Esophagus muscularis mucosa (tissue), 4 donors: Measurements from ENCODE around the gene RNASET2. TPM values are rescaled to one million over a fixed set of nuclear protein-coding genes. Genes with fewer than 3 reads are reported as not detected.

Experiments used
- DNase-seq: peaks from one replicate; pipeline ENCODE4 v3.0.0-alpha.2; 2017; ENCODE audit errors: extremely low spot score
- H3K27ac ChIP-seq, 4 donors: fragments of 200-600 bp; sonication (generic); replicated peaks in 1 of 4; 1 replicate in 3 of 4; 2 replicates in 1 of 4; pipeline ENCODE4 v1.5.1; 2016 to 2019; ENCODE audit warnings: mild to moderate bottlenecking in 1 of 4
- H3K27me3 ChIP-seq, 4 donors: fragments of 200-600 bp; sonication (generic); one replicate each; pipeline versions ENCODE4 v1.5.1 to v1.6.0; 2016 to 2019
- H3K36me3 ChIP-seq, 4 donors: fragments of 200-600 bp; sonication (generic); one replicate each; pipeline ENCODE4 v1.5.1; 2016 to 2019
- H3K4me1 ChIP-seq, 4 donors: fragments of 200-600 bp; sonication (generic); one replicate each; pipeline ENCODE4 v1.5.1; 2016 to 2019
- H3K4me3 ChIP-seq, 4 donors: fragments of 200-600 bp; sonication (generic); 1 replicate in 2 of 4; 2 replicates in 2 of 4; pipeline ENCODE4 v1.5.1; 2016 to 2019; ENCODE audit warnings: mild to moderate bottlenecking in 4 of 4, moderate library complexity in 1 of 4
- H3K9me3 ChIP-seq, 4 donors: fragments of 200-600 bp; sonication (generic); 1 replicate in 3 of 4; 2 replicates in 1 of 4; pipeline ENCODE4 v1.5.1; 2016 to 2019
- EP300 ChIP-seq: sonication (generic); formaldehyde crosslinking; IDR thresholded peaks from one replicate; pipeline ENCODE4 v1.6.1; 2017; ENCODE audit warnings: antibody characterized with exemption
- POLR2A ChIP-seq: fragments of 450-650 bp; IDR thresholded peaks from one replicate; pipeline ENCODE4 v1.6.1; 2017; ENCODE audit warnings: antibody characterized with exemption, moderate library complexity, mild to moderate bottlenecking, low read depth
- POLR2AphosphoS5 ChIP-seq, 2 donors: sonication (generic); formaldehyde crosslinking; IDR thresholded peaks; one replicate each; pipeline ENCODE4 v1.6.1; 2017; ENCODE audit warnings: antibody characterized with exemption in 2 of 2
- WGBS: methylation state at CpG from one replicate; pipeline ENCODE4 v1.1.5; 2018; 5-methylcytosine and 5-hydroxymethylcytosine counted together
- intact Hi-C: fragments of 100-400 bp; cut with DNase I; formaldehyde crosslinking; loops from one replicate; pipeline ENCODE4 v1.15.1; 2023
- total RNA-seq, 4 donors: library from RNA; depleted of rRNA; stranded (reverse); fragments of >200 nt; gene quantifications; one replicate each; pipeline versions ENCODE4 v1.1.0 to v1.2.1, GENCODE V29; 2016
- TF ChIP-seq, protein P1 (sequence below), 3 experiments: fragments of 200-600 bp in 2 of 3; fragments of 450-650 bp in 1 of 3; sonication (generic) in 2 of 3; IDR thresholded peaks; one replicate each; pipeline ENCODE4 v1.5.1; 2017 to 2019; ENCODE audit warnings: antibody characterized with exemption in 3 of 3, mild to moderate bottlenecking in 2 of 3, moderate library complexity in 1 of 3

Gene RNASET2
- total RNA-seq, 4 donors from 2014 or later = 24.1 to 54.5 (median 30.4) TPM

DNA sequence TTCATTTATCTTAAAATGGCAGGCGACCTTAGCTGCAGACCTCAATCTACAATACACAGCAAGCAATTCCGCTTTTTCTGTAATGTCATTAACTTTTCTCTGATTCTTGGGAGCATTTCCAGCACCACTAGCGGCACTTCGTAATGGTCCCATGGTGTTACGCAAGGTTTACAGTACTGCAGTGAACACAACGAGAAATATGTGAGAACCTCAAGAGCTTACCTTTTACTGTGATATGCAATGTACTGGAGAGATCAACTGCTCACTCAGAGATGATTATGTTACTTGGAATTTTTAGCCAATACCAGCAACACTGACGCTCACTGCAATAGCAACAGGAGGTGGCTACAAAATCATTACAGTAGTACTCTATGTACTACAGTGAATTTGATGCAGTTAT is 40.1 kb upstream of the RNASET2 start:
- intact Hi-C loops = loop anchor here (5.0 kb wide), 1 partner anchor 146 kb away; no protein-coding TSS in a partner anchor
- 95% methylated on average over 7 of the region's 7 CpGs for WGBS
- peaks cover 3 to 32% (median 31%) of the 10 kb centered on the region in 4 donors for H3K4me1 ChIP-seq

GRCh38 chr6:166989427-166990032 is 33.2 kb upstream of the RNASET2 start:
- Histone ChIP-seq H3K9me3 (no peaks in the 10 kb centered on the region), H3K36me3 (no peaks in the 10 kb centered on the region), H3K27me3 (no peaks in the 10 kb centered on the region), H3K4me1 (peaks cover 0 to 6% (median 0%) of the 10 kb centered on the region in 4 donors), H3K27ac (no peak overlapping the region), H3K4me3 (no peak overlapping the region)
- DNase-seq = no peak
- WGBS = 63% methylated on average over 10 of the region's 10 CpGs
- intact Hi-C loops = loop anchor here (2.0 to 5.0 kb wide), 2 partner anchors 202 to 215 kb away; no protein-coding TSS in a partner anchor
- TF ChIP-seq POLR2AphosphoS5 (IDR thresholded peaks at IDR 0.05) (no peak), EP300 (no peak), POLR2A (no peak)
- TF ChIP-seq, protein P1, sequence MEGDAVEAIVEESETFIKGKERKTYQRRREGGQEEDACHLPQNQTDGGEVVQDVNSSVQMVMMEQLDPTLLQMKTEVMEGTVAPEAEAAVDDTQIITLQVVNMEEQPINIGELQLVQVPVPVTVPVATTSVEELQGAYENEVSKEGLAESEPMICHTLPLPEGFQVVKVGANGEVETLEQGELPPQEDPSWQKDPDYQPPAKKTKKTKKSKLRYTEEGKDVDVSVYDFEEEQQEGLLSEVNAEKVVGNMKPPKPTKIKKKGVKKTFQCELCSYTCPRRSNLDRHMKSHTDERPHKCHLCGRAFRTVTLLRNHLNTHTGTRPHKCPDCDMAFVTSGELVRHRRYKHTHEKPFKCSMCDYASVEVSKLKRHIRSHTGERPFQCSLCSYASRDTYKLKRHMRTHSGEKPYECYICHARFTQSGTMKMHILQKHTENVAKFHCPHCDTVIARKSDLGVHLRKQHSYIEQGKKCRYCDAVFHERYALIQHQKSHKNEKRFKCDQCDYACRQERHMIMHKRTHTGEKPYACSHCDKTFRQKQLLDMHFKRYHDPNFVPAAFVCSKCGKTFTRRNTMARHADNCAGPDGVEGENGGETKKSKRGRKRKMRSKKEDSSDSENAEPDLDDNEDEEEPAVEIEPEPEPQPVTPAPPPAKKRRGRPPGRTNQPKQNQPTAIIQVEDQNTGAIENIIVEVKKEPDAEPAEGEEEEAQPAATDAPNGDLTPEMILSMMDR (IDR thresholded peaks at IDR 0.05) = peak; percentile 27 to 52 (median 37)

More for the DNA sequence above, 40.1 kb upstream of the RNASET2 start:
- H3K4me3 ChIP-seq = no peak overlapping the region
- H3K9me3 ChIP-seq = no peaks in the 10 kb centered on the region
- H3K36me3 ChIP-seq = no peaks in the 10 kb centered on the region
- H3K27me3 ChIP-seq = no peaks in the 10 kb centered on the region
- no peak overlapping the region for H3K27ac ChIP-seq
- TF ChIP-seq, protein P1 (IDR thresholded peaks at IDR 0.05) = no peak
- TF ChIP-seq EP300 (no peak), POLR2AphosphoS5 (IDR thresholded peaks at IDR 0.05) (no peak), POLR2A (no peak)
- DNase-seq = peak; percentile 19

GRCh38 chr6:166988674-166989201 is 32.4 kb upstream of the RNASET2 start:
- no peak overlapping the region for H3K4me3 ChIP-seq
- H3K9me3 ChIP-seq = no peaks in the 10 kb centered on the region
- H3K27me3 ChIP-seq = no peaks in the 10 kb centered on the region
- TF ChIP-seq POLR2AphosphoS5 (IDR thresholded peaks at IDR 0.05) (no peak), EP300 (no peak), POLR2A (no peak)
- TF ChIP-seq, protein P1 (IDR thresholded peaks at IDR 0.05) = no peak
- H3K27ac ChIP-seq = no peak overlapping the region
- 69% methylated on average over 3 of the region's 3 CpGs for WGBS
- no peaks in the 10 kb centered on the region for H3K36me3 ChIP-seq
- peak; percentile 70 for DNase-seq
- intact Hi-C loops = loop anchor here (2.0 to 5.0 kb wide), 2 partner anchors 201 to 214 kb away; no protein-coding TSS in a partner anchor
- peaks cover 0 to 6% (median 0%) of the 10 kb centered on the region in 4 donors for H3K4me1 ChIP-seq

GRCh38 chr6:166987930-166988329 is 31.6 kb upstream of the RNASET2 start:
- TF ChIP-seq POLR2A (no peak), EP300 (no peak), POLR2AphosphoS5 (IDR thresholded peaks at IDR 0.05) (no peak)
- TF ChIP-seq, protein P1 (IDR thresholded peaks at IDR 0.05) = no peak
- Histone ChIP-seq H3K9me3 (no peaks in the 10 kb centered on the region), H3K4me3 (no peak overlapping the region), H3K27ac (no peak overlapping the region), H3K27me3 (no peaks in the 10 kb centered on the region), H3K4me1 (peaks cover 0 to 6% (median 0%) of the 10 kb centered on the region in 4 donors), H3K36me3 (no peaks in the 10 kb centered on the region)
- peak; percentile 26 for DNase-seq
- 76% methylated on average over 3 of the region's 3 CpGs for WGBS
- intact Hi-C loops = loop anchor here (2.0 to 5.0 kb wide), 2 partner anchors 201 to 213 kb away; no protein-coding TSS in a partner anchor
